Dendritic cell treated with granulocyte-macrophage colony-stimulating factor and Interleukin-4, amounts not matched to agents 40 ng/mL and 50 ng/mL, for 4 days (primary cell): Measurements from ENCODE around the gene STUB1.

ENCODE experiments used
- H3K27ac Mint-ChIP-seq: one replicate; pipeline ENCODE4 v1.8.0; 2022; ENCODE audit warnings: mild to moderate bottlenecking, mixed read lengths
- H3K27me3 Mint-ChIP-seq: one replicate; pipeline ENCODE4 v1.8.0; 2022; ENCODE audit warnings: mild to moderate bottlenecking, mixed read lengths
- H3K36me3 Mint-ChIP-seq: one replicate; pipeline ENCODE4 v1.8.0; 2022; ENCODE audit warnings: low read depth, mixed read lengths
- H3K4me1 Mint-ChIP-seq: one replicate; pipeline ENCODE4 v1.8.0; 2022; ENCODE audit warnings: low read depth, mixed read lengths
- H3K4me3 Mint-ChIP-seq: one replicate; pipeline ENCODE4 v1.8.0; 2022; ENCODE audit warnings: mild to moderate bottlenecking, moderate library complexity, mixed read lengths
- H3K9me3 Mint-ChIP-seq: one replicate; pipeline ENCODE4 v1.8.0; 2022; ENCODE audit warnings: mixed read lengths
- intact Hi-C: fragments of 100-400 bp; cut with micrococcal nuclease; formaldehyde crosslinking; loops from one replicate; pipeline ENCODE4 v1.15.0; 2022

STUB1 gene

GRCh38 chr16:718389-718788, 38.2 kb downstream of the STUB1 start:
- intact Hi-C loops = no loop called here
- H3K27ac Mint-ChIP-seq = no peak overlapping the region
- H3K4me1 Mint-ChIP-seq = peaks cover 53% of the 10 kb centered on the region
- H3K36me3 Mint-ChIP-seq = peaks cover 11% of the 10 kb centered on the region
- H3K27me3 Mint-ChIP-seq = peaks cover 55% of the 10 kb centered on the region
- no peak overlapping the region for H3K4me3 Mint-ChIP-seq
- H3K9me3 Mint-ChIP-seq = no peaks in the 10 kb centered on the region

GRCh38 chr16:718922-719321, 38.7 kb downstream of the STUB1 start:
- no peak overlapping the region for H3K27ac Mint-ChIP-seq
- intact Hi-C loops = no loop called here
- H3K4me1 Mint-ChIP-seq = peaks cover 52% of the 10 kb centered on the region
- no peak overlapping the region for H3K4me3 Mint-ChIP-seq
- H3K9me3 Mint-ChIP-seq = no peaks in the 10 kb centered on the region
- H3K36me3 Mint-ChIP-seq = peaks cover 15% of the 10 kb centered on the region
- H3K27me3 Mint-ChIP-seq = peaks cover 50% of the 10 kb centered on the region

GRCh38 chr16:719815-720446, 39.7 kb downstream of the STUB1 start:
- intact Hi-C loops = no loop called here
- peak overlapping the region; percentile 78 for H3K27ac Mint-ChIP-seq
- H3K4me1 Mint-ChIP-seq = peaks cover 45% of the 10 kb centered on the region
- peaks cover 43% of the 10 kb centered on the region for H3K27me3 Mint-ChIP-seq
- H3K9me3 Mint-ChIP-seq = no peaks in the 10 kb centered on the region
- H3K4me3 Mint-ChIP-seq = peak overlapping the region; percentile 87
- peaks cover 15% of the 10 kb centered on the region for H3K36me3 Mint-ChIP-seq

GRCh38 chr16:720447-720989, 40.3 kb downstream of the STUB1 start:
- H3K27ac Mint-ChIP-seq = peak overlapping the region; percentile 78
- H3K9me3 Mint-ChIP-seq = no peaks in the 10 kb centered on the region
- peaks cover 15% of the 10 kb centered on the region for H3K36me3 Mint-ChIP-seq
- peaks cover 49% of the 10 kb centered on the region for H3K27me3 Mint-ChIP-seq
- peak overlapping the region; percentile 87 for H3K4me3 Mint-ChIP-seq
- intact Hi-C loops = no loop called here
- peaks cover 49% of the 10 kb centered on the region for H3K4me1 Mint-ChIP-seq

GRCh38 chr16:720990-721764, 41.0 kb downstream of the STUB1 start, which contains the start of gene ANTKMT:
ANTKMT (plus strand) TSS chr16:721146; CDS start chr16:721275, 129 bp downstream.
- intact Hi-C loops = no loop called here
- Mint-ChIP-seq H3K27me3 (peaks cover 50% of the 10 kb centered on the region), H3K9me3 (no peaks in the 10 kb centered on the region), H3K4me3 (peak within 1 kb of the TSS; percentile 87), H3K36me3 (peaks cover 15% of the 10 kb centered on the region), H3K27ac (peak within 1 kb of the TSS; percentile 78), H3K4me1 (peaks cover 43% of the 10 kb centered on the region)

- H3K27ac Mint-ChIP-seq = peak overlapping the region; percentile 51
- peaks cover 48% of the 10 kb centered on the region for H3K27me3 Mint-ChIP-seq
- peaks cover 15% of the 10 kb centered on the region for H3K36me3 Mint-ChIP-seq
- H3K9me3 Mint-ChIP-seq = no peaks in the 10 kb centered on the region
- peaks cover 39% of the 10 kb centered on the region for H3K4me1 Mint-ChIP-seq
- H3K4me3 Mint-ChIP-seq = peak overlapping the region; percentile 87
- intact Hi-C loops = no loop called here
These were observed 41.7 kb downstream of the STUB1 start for GRCh38 chr16:721765-722540.

GRCh38 chr16:722835-723633, 42.8 kb downstream of the STUB1 start:
- Mint-ChIP-seq H3K36me3 (peaks cover 15% of the 10 kb centered on the region), H3K9me3 (no peaks in the 10 kb centered on the region), H3K27ac (no peak overlapping the region), H3K27me3 (peaks cover 37% of the 10 kb centered on the region), H3K4me3 (no peak overlapping the region), H3K4me1 (peaks cover 39% of the 10 kb centered on the region)
- intact Hi-C loops = no loop called here

GRCh38 chr16:723695-724094, 43.5 kb downstream of the STUB1 start:
- H3K9me3 Mint-ChIP-seq = no peaks in the 10 kb centered on the region
- peaks cover 15% of the 10 kb centered on the region for H3K36me3 Mint-ChIP-seq
- peaks cover 39% of the 10 kb centered on the region for H3K4me1 Mint-ChIP-seq
- H3K4me3 Mint-ChIP-seq = no peak overlapping the region
- peaks cover 34% of the 10 kb centered on the region for H3K27me3 Mint-ChIP-seq
- no peak overlapping the region for H3K27ac Mint-ChIP-seq
- intact Hi-C loops = no loop called here

GRCh38 chr16:724188-725040, 44.2 kb downstream of the STUB1 start:
- Mint-ChIP-seq H3K4me1 (peaks cover 32% of the 10 kb centered on the region), H3K9me3 (no peaks in the 10 kb centered on the region), H3K27ac (no peak overlapping the region), H3K36me3 (peaks cover 18% of the 10 kb centered on the region), H3K27me3 (peaks cover 30% of the 10 kb centered on the region), H3K4me3 (no peak overlapping the region)
- intact Hi-C loops = no loop called here

GRCh38 chr16:725041-725376, 44.8 kb downstream of the STUB1 start:
- peaks cover 24% of the 10 kb centered on the region for H3K36me3 Mint-ChIP-seq
- H3K4me1 Mint-ChIP-seq = peaks cover 27% of the 10 kb centered on the region
- intact Hi-C loops = no loop called here
- peaks cover 31% of the 10 kb centered on the region for H3K27me3 Mint-ChIP-seq
- H3K9me3 Mint-ChIP-seq = no peaks in the 10 kb centered on the region
- no peak overlapping the region for H3K4me3 Mint-ChIP-seq
- no peak overlapping the region for H3K27ac Mint-ChIP-seq

- Mint-ChIP-seq H3K36me3 (peaks cover 25% of the 10 kb centered on the region), H3K27me3 (peaks cover 31% of the 10 kb centered on the region), H3K27ac (no peak overlapping the region), H3K4me1 (peaks cover 21% of the 10 kb centered on the region), H3K9me3 (no peaks in the 10 kb centered on the region), H3K4me3 (no peak overlapping the region)
- intact Hi-C loops = no loop called here
These were observed 45.4 kb downstream of the STUB1 start for GRCh38 chr16:725463-726187.

- H3K27me3 Mint-ChIP-seq = peaks cover 31% of the 10 kb centered on the region
- H3K4me1 Mint-ChIP-seq = peaks cover 21% of the 10 kb centered on the region
- H3K4me3 Mint-ChIP-seq = peak overlapping the region; percentile 73
- no peaks in the 10 kb centered on the region for H3K9me3 Mint-ChIP-seq
- H3K27ac Mint-ChIP-seq = no peak overlapping the region
- H3K36me3 Mint-ChIP-seq = peaks cover 25% of the 10 kb centered on the region
- intact Hi-C loops = no loop called here
These were observed 45.9 kb downstream of the STUB1 start for GRCh38 chr16:726188-726437.
